Prostate gland (tissue), 2 donors: ENCODE measurements around the gene MEFV.

Experiments
- POLR2A ChIP-seq: fragments of 450-650 bp; IDR thresholded peaks from one replicate; pipeline ENCODE4 v1.6.1; 2016; ENCODE audit warnings: antibody characterized with exemption, mild to moderate bottlenecking
- POLR2AphosphoS5 ChIP-seq: sonication (generic); formaldehyde crosslinking; IDR thresholded peaks from one replicate; pipeline ENCODE4 v1.6.1; 2017; ENCODE audit warnings: antibody characterized with exemption
- TF ChIP-seq, protein P1 (sequence below), 4 experiments: fragments of 200-600 bp in 2 of 4; fragments of 450-650 bp in 2 of 4; sonication (generic) in 2 of 4; IDR thresholded peaks; 1 replicate in 3 of 4; 2 replicates in 1 of 4; pipeline ENCODE4 v1.5.1; 2016 to 2019; ENCODE audit warnings: antibody characterized with exemption in 4 of 4, mild to moderate bottlenecking in 2 of 4, moderate library complexity in 2 of 4

DNA sequence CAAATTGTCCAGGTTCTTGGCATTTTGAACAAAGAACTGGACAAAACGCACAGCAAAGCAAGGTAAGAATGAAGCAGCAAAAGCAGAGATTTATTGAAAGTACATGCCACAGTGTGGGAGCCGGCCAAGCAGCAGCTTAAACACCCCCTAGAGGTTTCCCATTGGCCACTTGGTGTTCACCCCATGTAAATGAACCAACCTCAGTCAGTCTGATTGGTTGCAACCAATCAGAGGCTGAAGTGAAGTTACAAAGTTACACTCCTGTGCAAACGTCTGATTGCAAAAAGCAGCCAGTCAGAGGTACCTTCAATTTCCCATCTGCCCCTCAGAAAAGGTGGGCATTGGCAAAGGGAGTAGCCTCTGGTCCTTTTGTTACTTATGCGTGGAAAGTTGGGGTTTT is 18.1 kb upstream of the MEFV start:
- TF ChIP-seq, protein P1, sequence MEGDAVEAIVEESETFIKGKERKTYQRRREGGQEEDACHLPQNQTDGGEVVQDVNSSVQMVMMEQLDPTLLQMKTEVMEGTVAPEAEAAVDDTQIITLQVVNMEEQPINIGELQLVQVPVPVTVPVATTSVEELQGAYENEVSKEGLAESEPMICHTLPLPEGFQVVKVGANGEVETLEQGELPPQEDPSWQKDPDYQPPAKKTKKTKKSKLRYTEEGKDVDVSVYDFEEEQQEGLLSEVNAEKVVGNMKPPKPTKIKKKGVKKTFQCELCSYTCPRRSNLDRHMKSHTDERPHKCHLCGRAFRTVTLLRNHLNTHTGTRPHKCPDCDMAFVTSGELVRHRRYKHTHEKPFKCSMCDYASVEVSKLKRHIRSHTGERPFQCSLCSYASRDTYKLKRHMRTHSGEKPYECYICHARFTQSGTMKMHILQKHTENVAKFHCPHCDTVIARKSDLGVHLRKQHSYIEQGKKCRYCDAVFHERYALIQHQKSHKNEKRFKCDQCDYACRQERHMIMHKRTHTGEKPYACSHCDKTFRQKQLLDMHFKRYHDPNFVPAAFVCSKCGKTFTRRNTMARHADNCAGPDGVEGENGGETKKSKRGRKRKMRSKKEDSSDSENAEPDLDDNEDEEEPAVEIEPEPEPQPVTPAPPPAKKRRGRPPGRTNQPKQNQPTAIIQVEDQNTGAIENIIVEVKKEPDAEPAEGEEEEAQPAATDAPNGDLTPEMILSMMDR (IDR thresholded peaks at IDR 0.05), result no peak
- TF ChIP-seq POLR2AphosphoS5 (no peak), POLR2A (no peak)
